ENCODE measurements around the gene HGF.

HGF gene

GRCh38 chr7:81774551-81774950 is 4.7 kb upstream of the HGF start:
- Histone ChIP-seq H3K9ac (ENCODE audit: low read length) (no peak overlapping the region), H3K4me3 (ENCODE audit: low read depth in 1 of 2, low read length in 2 of 2) (no peak overlapping the region), H3K9me3 (ENCODE audit: low read length) (no peaks in the 10 kb centered on the region), H3K36me3 (ENCODE audit: insufficient read depth, low read length) (no peaks in the 10 kb centered on the region), H3K27ac (ENCODE audit: low read depth, low read length) (no peak overlapping the region), H3K4me1 (ENCODE audit: insufficient read depth, low read length) (peaks cover 9% of the 10 kb centered on the region), H3K27me3 (ENCODE audit: control insufficient read depth in 1 of 2, insufficient read depth in 2 of 2, low read length in 2 of 2) (no peaks in the 10 kb centered on the region)

- H3K9me3 ChIP-seq (ENCODE audit: low read length) = no peaks in the 10 kb centered on the region
- H3K27ac ChIP-seq (ENCODE audit: low read depth, low read length) = no peak overlapping the region
- peak overlapping the region in 1 of 2 donors; percentile 63 for H3K4me3 ChIP-seq (ENCODE audit: low read depth in 1 of 2, low read length in 2 of 2)
These were observed 929 bp upstream of the HGF start for GRCh38 chr7:81770728-81771223.

GRCh38 chr7:81768951-81769778 is 682 bp downstream of the HGF start:
- Histone ChIP-seq H3K27me3 (ENCODE audit: control insufficient read depth in 1 of 2, insufficient read depth in 2 of 2, low read length in 2 of 2) (no peaks in the 10 kb centered on the region), H3K36me3 (ENCODE audit: insufficient read depth, low read length) (no peaks in the 10 kb centered on the region), H3K9me3 (ENCODE audit: low read length) (no peaks in the 10 kb centered on the region), H3K9ac (ENCODE audit: low read length) (no peak overlapping the region), H3K4me1 (ENCODE audit: insufficient read depth, low read length) (peaks cover 5% of the 10 kb centered on the region), H3K27ac (ENCODE audit: low read depth, low read length) (no peak overlapping the region), H3K4me3 (ENCODE audit: low read depth in 1 of 2, low read length in 2 of 2) (peak overlapping the region in 1 of 2 donors; percentile 63)

More at GRCh38 chr7:81770728-81771223, 929 bp upstream of the HGF start:
- no peaks in the 10 kb centered on the region for H3K36me3 ChIP-seq (ENCODE audit: insufficient read depth, low read length)
- H3K9ac ChIP-seq (ENCODE audit: low read length) = no peak overlapping the region
- peaks cover 5% of the 10 kb centered on the region for H3K4me1 ChIP-seq (ENCODE audit: insufficient read depth, low read length)
- no peaks in the 10 kb centered on the region for H3K27me3 ChIP-seq (ENCODE audit: control insufficient read depth in 1 of 2, insufficient read depth in 2 of 2, low read length in 2 of 2)

- Histone ChIP-seq H3K9me3 (ENCODE audit: low read length) (no peaks in the 10 kb centered on the region), H3K27me3 (ENCODE audit: control insufficient read depth in 1 of 2, insufficient read depth in 2 of 2, low read length in 2 of 2) (no peaks in the 10 kb centered on the region), H3K4me3 (ENCODE audit: low read depth in 1 of 2, low read length in 2 of 2) (no peak overlapping the region), H3K4me1 (ENCODE audit: insufficient read depth, low read length) (peaks cover 5% of the 10 kb centered on the region), H3K27ac (ENCODE audit: low read depth, low read length) (no peak overlapping the region), H3K9ac (ENCODE audit: low read length) (no peak overlapping the region), H3K36me3 (ENCODE audit: insufficient read depth, low read length) (no peaks in the 10 kb centered on the region)
These were observed 1.9 kb downstream of the HGF start for GRCh38 chr7:81767926-81768325.

- Histone ChIP-seq H3K4me1 (ENCODE audit: insufficient read depth, low read length) (no peaks in the 10 kb centered on the region), H3K9ac (ENCODE audit: low read length) (no peak overlapping the region), H3K27ac (ENCODE audit: low read depth, low read length) (no peak overlapping the region), H3K27me3 (ENCODE audit: control insufficient read depth in 1 of 2, insufficient read depth in 2 of 2, low read length in 2 of 2) (no peaks in the 10 kb centered on the region), H3K4me3 (ENCODE audit: low read depth in 1 of 2, low read length in 2 of 2) (no peak overlapping the region), H3K36me3 (ENCODE audit: insufficient read depth, low read length) (no peaks in the 10 kb centered on the region), H3K9me3 (ENCODE audit: low read length) (no peaks in the 10 kb centered on the region)
These were observed 8.0 kb downstream of the HGF start for GRCh38 chr7:81761821-81762220.

- no peaks in the 10 kb centered on the region for H3K4me1 ChIP-seq (ENCODE audit: insufficient read depth, low read length)
- H3K9ac ChIP-seq (ENCODE audit: low read length) = no peak overlapping the region
- no peak overlapping the region for H3K27ac ChIP-seq (ENCODE audit: low read depth, low read length)
- H3K9me3 ChIP-seq (ENCODE audit: low read length) = no peaks in the 10 kb centered on the region
- no peaks in the 10 kb centered on the region for H3K36me3 ChIP-seq (ENCODE audit: insufficient read depth, low read length)
- H3K4me3 ChIP-seq (ENCODE audit: low read depth in 1 of 2, low read length in 2 of 2) = no peak overlapping the region
- H3K27me3 ChIP-seq (ENCODE audit: control insufficient read depth in 1 of 2, insufficient read depth in 2 of 2, low read length in 2 of 2) = no peaks in the 10 kb centered on the region
These were observed 8.8 kb downstream of the HGF start for GRCh38 chr7:81761031-81761430.

- Histone ChIP-seq H3K27ac (ENCODE audit: low read depth, low read length) (no peak overlapping the region), H3K9me3 (ENCODE audit: low read length) (no peaks in the 10 kb centered on the region), H3K9ac (ENCODE audit: low read length) (no peak overlapping the region), H3K4me1 (ENCODE audit: insufficient read depth, low read length) (no peaks in the 10 kb centered on the region), H3K36me3 (ENCODE audit: insufficient read depth, low read length) (no peaks in the 10 kb centered on the region), H3K4me3 (ENCODE audit: low read depth in 1 of 2, low read length in 2 of 2) (no peak overlapping the region), H3K27me3 (ENCODE audit: control insufficient read depth in 1 of 2, insufficient read depth in 2 of 2, low read length in 2 of 2) (no peaks in the 10 kb centered on the region)
These were observed 14.7 kb downstream of the HGF start for GRCh38 chr7:81754918-81755696.

- H3K4me1 ChIP-seq (ENCODE audit: insufficient read depth, low read length) = no peaks in the 10 kb centered on the region
- H3K27me3 ChIP-seq (ENCODE audit: control insufficient read depth in 1 of 2, insufficient read depth in 2 of 2, low read length in 2 of 2) = no peaks in the 10 kb centered on the region
- H3K4me3 ChIP-seq (ENCODE audit: low read depth in 1 of 2, low read length in 2 of 2) = no peak overlapping the region
- no peaks in the 10 kb centered on the region for H3K9me3 ChIP-seq (ENCODE audit: low read length)
- no peak overlapping the region for H3K9ac ChIP-seq (ENCODE audit: low read length)
- no peaks in the 10 kb centered on the region for H3K36me3 ChIP-seq (ENCODE audit: insufficient read depth, low read length)
- no peak overlapping the region for H3K27ac ChIP-seq (ENCODE audit: low read depth, low read length)
These were observed 16.5 kb downstream of the HGF start for GRCh38 chr7:81753392-81753791.

- H3K36me3 ChIP-seq (ENCODE audit: insufficient read depth, low read length) = no peaks in the 10 kb centered on the region
- H3K27ac ChIP-seq (ENCODE audit: low read depth, low read length) = no peak overlapping the region
- H3K4me1 ChIP-seq (ENCODE audit: insufficient read depth, low read length) = no peaks in the 10 kb centered on the region
- H3K9me3 ChIP-seq (ENCODE audit: low read length) = no peaks in the 10 kb centered on the region
- no peak overlapping the region for H3K4me3 ChIP-seq (ENCODE audit: low read depth in 1 of 2, low read length in 2 of 2)
- no peaks in the 10 kb centered on the region for H3K27me3 ChIP-seq (ENCODE audit: control insufficient read depth in 1 of 2, insufficient read depth in 2 of 2, low read length in 2 of 2)
- no peak overlapping the region for H3K9ac ChIP-seq (ENCODE audit: low read length)
These were observed 17.5 kb downstream of the HGF start for GRCh38 chr7:81752318-81752714.

- Histone ChIP-seq H3K27me3 (ENCODE audit: control insufficient read depth in 1 of 2, insufficient read depth in 2 of 2, low read length in 2 of 2) (no peaks in the 10 kb centered on the region), H3K9me3 (ENCODE audit: low read length) (no peaks in the 10 kb centered on the region), H3K27ac (ENCODE audit: low read depth, low read length) (no peak overlapping the region), H3K4me3 (ENCODE audit: low read depth in 1 of 2, low read length in 2 of 2) (no peak overlapping the region), H3K36me3 (ENCODE audit: insufficient read depth, low read length) (no peaks in the 10 kb centered on the region), H3K9ac (ENCODE audit: low read length) (no peak overlapping the region), H3K4me1 (ENCODE audit: insufficient read depth, low read length) (no peaks in the 10 kb centered on the region)
These were observed 18.1 kb downstream of the HGF start for GRCh38 chr7:81751619-81752317.

GRCh38 chr7:81745637-81746036 is 24.2 kb downstream of the HGF start:
- H3K36me3 ChIP-seq (ENCODE audit: insufficient read depth, low read length) = no peaks in the 10 kb centered on the region
- no peak overlapping the region for H3K27ac ChIP-seq (ENCODE audit: low read depth, low read length)
- no peaks in the 10 kb centered on the region for H3K27me3 ChIP-seq (ENCODE audit: control insufficient read depth in 1 of 2, insufficient read depth in 2 of 2, low read length in 2 of 2)
- H3K4me1 ChIP-seq (ENCODE audit: insufficient read depth, low read length) = no peaks in the 10 kb centered on the region
- H3K9ac ChIP-seq (ENCODE audit: low read length) = no peak overlapping the region
- H3K9me3 ChIP-seq (ENCODE audit: low read length) = no peaks in the 10 kb centered on the region
- no peak overlapping the region for H3K4me3 ChIP-seq (ENCODE audit: low read depth in 1 of 2, low read length in 2 of 2)

Measured in muscle layer of colon (tissue), 2 donors.